Activated naive CD4-positive, alpha-beta T cell (primary cell): ENCODE results near the gene ESPL1.
A peak's percentile ranks its signal among the peaks of the same experiment; 100 is the strongest.
"Not testable (repeated sequence)": the region's sequence is repeated elsewhere in the genome, so short reads cannot be mapped to it uniquely, and the experiment has no call there.

Source experiments
- DNase-seq, 4 experiments: peaks; one replicate each; lab custom pipeline; 2025; lab: John Stamatoyannopoulos, UW

ESPL1 gene

DNA sequence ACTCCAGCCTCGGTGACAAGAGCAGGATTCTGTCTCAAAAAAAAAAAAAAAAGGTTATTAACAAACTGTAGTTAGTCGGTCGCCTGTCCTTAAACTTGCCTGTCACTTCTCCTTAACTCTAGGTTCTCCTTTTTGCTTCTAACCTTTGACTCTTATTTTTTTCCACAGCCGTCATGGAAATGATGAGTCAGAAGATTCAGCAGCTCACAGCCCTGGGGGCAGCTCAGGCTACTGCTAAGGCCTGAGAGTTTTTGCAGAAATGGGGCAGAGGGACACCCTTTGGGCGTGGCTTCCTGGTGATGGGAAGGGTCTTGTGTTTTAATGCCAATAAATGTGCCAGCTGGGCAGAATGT, 31.0 kb downstream of the ESPL1 start:
- DNase-seq, result peak in 1 of 4 experiments; percentile 7

- DNase-seq, result peak; percentile 36 to 71 (median 60)
Observed at GRCh38 chr12:53299454-53300180, 31.5 kb downstream of the ESPL1 start, which contains the start of gene MYG1. Gene MYG1, plus strand, starts transcription at chr12:53299695. Its CDS starts 43 bp downstream, at chr12:53299738.

DNA sequence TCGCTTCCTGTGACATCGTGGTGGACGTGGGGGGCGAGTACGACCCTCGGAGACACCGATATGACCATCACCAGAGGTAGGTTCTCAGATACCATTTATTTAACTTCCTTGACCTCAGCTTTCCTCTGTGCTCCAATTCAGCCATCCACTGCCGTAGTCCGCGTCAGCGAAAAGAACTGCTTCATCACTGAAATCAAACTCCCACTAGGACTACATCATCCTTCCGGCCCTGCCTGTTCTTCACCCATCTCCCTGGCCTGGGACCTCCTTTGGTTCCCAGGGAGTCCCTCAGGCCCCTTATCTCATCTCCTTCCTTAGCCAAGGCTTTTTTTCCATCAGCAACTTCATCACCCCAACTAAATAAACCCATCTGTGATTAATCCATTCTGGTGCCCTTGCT, 32.1 kb downstream of the ESPL1 start:
- DNase-seq, result no peak

- no peak for DNase-seq
Observed at GRCh38 chr12:53302903-53303302, 34.8 kb downstream of the ESPL1 start.

GRCh38 chr12:53306826-53307225, 38.7 kb downstream of the ESPL1 start:
- no peak for DNase-seq

GRCh38 chr12:53308276-53308675, 40.2 kb downstream of the ESPL1 start:
- DNase-seq, result no peak

- DNase-seq, result no peak
Observed at GRCh38 chr12:53313996-53314395, 45.9 kb downstream of the ESPL1 start.

- DNase-seq, result no peak
Observed at GRCh38 chr12:53320352-53321195, 52.5 kb downstream of the ESPL1 start.

GRCh38 chr12:53324113-53324778, 56.1 kb downstream of the ESPL1 start:
- DNase-seq, result peak in 1 of 4 experiments; percentile 47

- peak; percentile 47 to 77 (median 62) for DNase-seq
Observed at GRCh38 chr12:53324779-53325510, 56.8 kb downstream of the ESPL1 start.

GRCh38 chr12:53325511-53326061, 57.5 kb downstream of the ESPL1 start:
- no peak for DNase-seq

GRCh38 chr12:53326460-53327185, 58.5 kb downstream of the ESPL1 start:
- no peak for DNase-seq

DNA sequence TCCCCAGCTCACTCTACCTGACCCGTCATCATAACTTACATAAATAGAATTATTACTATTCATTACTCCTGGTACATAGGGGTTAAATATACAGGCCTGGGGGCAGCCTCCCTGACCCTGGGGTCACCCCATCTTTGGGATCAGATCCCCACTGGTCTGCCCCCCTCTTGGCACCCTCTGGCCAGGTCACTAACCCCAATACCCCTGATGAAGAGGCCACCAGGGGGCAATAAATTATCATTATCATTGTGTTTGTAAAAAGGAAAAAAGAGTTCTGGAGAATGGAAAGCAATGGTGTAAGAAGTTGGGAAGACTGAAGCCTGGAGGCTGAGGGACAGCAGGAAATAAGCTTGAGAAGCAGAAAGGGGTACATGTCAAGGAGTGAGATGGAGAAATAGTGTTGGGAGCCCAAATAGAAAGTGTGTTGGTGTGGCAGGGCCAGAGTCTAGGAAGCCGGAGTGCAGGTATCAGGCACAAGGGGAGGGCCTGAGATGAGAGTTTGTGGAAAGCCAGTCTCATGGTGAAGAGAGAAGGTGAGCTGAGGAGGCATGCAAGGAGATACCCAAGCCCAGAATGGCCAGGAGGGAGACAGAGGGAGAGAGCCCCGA, 59.4 kb downstream of the ESPL1 start:
- DNase-seq, result no peak

DNA sequence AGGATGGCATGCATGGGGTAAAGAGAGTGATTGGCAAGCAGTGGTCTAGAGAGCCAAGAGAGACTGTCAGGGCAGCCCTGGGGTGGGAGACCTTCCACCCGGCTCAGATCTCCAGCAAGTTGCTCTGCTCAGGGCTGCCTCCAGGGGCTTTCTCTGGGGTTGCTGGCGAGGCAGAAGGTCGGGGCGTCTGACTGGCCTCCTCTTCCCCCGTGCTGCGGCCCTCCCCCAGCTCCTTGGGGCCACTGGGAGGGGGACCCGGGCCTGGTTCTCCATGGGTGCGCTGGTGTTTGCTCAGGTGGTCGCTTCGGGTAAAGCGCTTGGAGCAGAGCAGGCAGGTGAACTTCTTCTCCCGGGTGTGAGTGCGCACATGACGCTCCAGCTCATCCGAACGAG, 59.9 kb downstream of the ESPL1 start:
- DNase-seq, result no peak

GRCh38 chr12:53330671-53331070, 62.6 kb downstream of the ESPL1 start:
- DNase-seq, result no peak

GRCh38 chr12:53332339-53332738, 64.2 kb downstream of the ESPL1 start:
- not testable (repeated sequence) for DNase-seq

- no peak for DNase-seq
Observed at GRCh38 chr12:53332744-53333143, 64.6 kb downstream of the ESPL1 start.

DNA sequence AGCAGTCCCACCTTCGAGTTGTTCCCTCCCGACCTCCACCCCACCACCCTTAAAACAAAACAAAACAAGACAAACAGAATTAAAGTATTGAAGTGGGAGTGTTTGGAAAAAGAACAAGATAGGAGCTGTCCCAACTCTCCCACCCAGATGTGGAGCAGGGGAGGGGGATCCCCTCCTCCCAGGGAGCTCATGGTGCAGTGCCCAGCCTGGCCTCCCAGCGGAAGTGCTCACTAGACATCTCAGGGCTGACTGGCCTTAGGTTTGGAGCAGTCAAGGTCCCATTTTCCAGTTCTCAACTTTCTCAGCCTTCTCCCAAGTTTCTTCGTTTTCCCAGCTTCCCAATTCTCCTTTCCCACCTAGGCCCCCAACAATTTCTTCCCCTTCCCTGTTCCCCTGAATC, 65.2 kb downstream of the ESPL1 start:
- DNase-seq, result no peak

DNA sequence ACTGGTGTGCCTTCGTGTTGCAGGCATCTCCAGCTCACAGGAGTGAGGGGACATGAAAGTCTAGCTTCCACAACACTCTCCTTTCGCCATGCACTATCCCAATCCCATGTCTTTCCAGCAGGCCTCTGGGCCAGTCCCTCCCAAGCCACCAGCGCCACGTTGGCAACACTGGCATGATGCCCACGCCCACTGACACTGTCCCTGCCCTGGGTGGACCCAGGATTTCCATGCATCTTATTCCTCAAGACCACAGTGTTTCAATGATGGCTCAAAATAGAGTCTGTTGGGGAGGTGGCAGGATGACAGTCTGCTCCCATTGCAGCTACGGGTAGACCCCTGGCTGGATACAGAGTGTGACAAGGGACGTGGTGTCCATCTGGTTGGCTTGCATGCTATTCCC, 65.7 kb downstream of the ESPL1 start:
- no peak for DNase-seq

GRCh38 chr12:53334822-53335221, 66.7 kb downstream of the ESPL1 start:
- no peak for DNase-seq
